H1 (cell line): ENCODE data around the gene MOB3B. TPM values are rescaled to one million over a fixed set of nuclear protein-coding genes. Genes with fewer than 3 reads are reported as not detected.

Experiments
- CTCF ChIA-PET: fragments of 300-600 bp; sonication (Branson Sonifier 250); formaldehyde crosslinking; loops from one replicate; lab custom pipeline; 2021; ENCODE audit not compliant: partially characterized antibody; lab: Charles Lee
- POLR2A ChIA-PET: fragments of 300-600 bp; sonication (Branson Sonifier 250); formaldehyde crosslinking; loops from one replicate; lab custom pipeline; 2021; ENCODE audit warnings: inconsistent platforms; ENCODE audit not compliant: partially characterized antibody; lab: Charles Lee
- DNase-seq, 2 experiments: peaks; one replicate each; pipeline versions ENCODE4 v3.0.0 to v3.0.0-alpha.2; 2010 to 2022; ENCODE audit warnings: low spot score in 2 of 2, low read depth in 1 of 2, mixed read lengths in 1 of 2
- FAIRE-seq: peaks from 2 replicates; lab custom pipeline; 2011; peaks lifted over from hg19 to GRCh38; lab: Jason Lieb, UNC
- H2AFZ ChIP-seq: 2 replicates; pipeline ENCODE4 v1.8.1; 2012; ENCODE audit warnings: low read length, inconsistent platforms
- H2AK5ac ChIP-seq: 2 replicates; pipeline ENCODE4 v1.6.1; 2013; ENCODE audit warnings: low read depth, low read length
- H2BK120ac ChIP-seq: replicated peaks from 2 replicates; pipeline ENCODE3; 2013; ENCODE audit warnings: low read depth, low read length, inconsistent platforms
- H2BK12ac ChIP-seq: 2 replicates; pipeline ENCODE4 v1.6.1; 2013; ENCODE audit warnings: low read depth, low read length
- H2BK15ac ChIP-seq: 2 replicates; pipeline ENCODE4 v1.6.1; 2013; ENCODE audit warnings: low read length
- H2BK20ac ChIP-seq: 2 replicates; pipeline ENCODE4 v1.6.1; 2013; ENCODE audit warnings: low read length
- H2BK5ac ChIP-seq: 2 replicates; pipeline ENCODE4 v1.6.1; 2013; ENCODE audit warnings: low read depth, low read length
- H3K14ac ChIP-seq: 2 replicates; pipeline ENCODE4 v1.6.1; 2013; ENCODE audit warnings: inconsistent platforms; ENCODE audit not compliant: insufficient read length
- H3K18ac ChIP-seq: 2 replicates; pipeline ENCODE4 v1.6.1; 2013; ENCODE audit warnings: low read length; ENCODE audit errors: extremely low read depth
- H3K23ac ChIP-seq: 2 replicates; pipeline ENCODE4 v1.6.1; 2013; ENCODE audit warnings: inconsistent platforms; ENCODE audit not compliant: insufficient read length
- H3K23me2 ChIP-seq: 2 replicates; pipeline ENCODE4 v1.6.1; 2013; ENCODE audit warnings: low read depth, low read length
- H3K27ac ChIP-seq: 2 replicates; pipeline ENCODE4 v1.6.1; 2011; ENCODE audit warnings: low read depth, low read length, inconsistent platforms
- H3K27me3 ChIP-seq, 4 experiments: replicated peaks in 1 of 4; 1 replicate in 1 of 4; 2 replicates in 3 of 4; pipeline versions ENCODE4 v1.6.1 to v1.8.1; 2011 to 2013; ENCODE audit warnings: low read length in 3 of 4, mild to moderate bottlenecking in 3 of 4, inconsistent platforms in 2 of 4, mixed read lengths in 2 of 4, moderate library complexity in 1 of 4; ENCODE audit not compliant: control insufficient read depth in 3 of 4, insufficient read depth in 3 of 4; ENCODE audit errors: extremely low read depth in 1 of 4
- H3K36me3 ChIP-seq, 4 experiments: 2 replicates each; pipeline versions ENCODE4 v1.6.1 to v1.8.1; 2011 to 2013; ENCODE audit warnings: mild to moderate bottlenecking in 4 of 4, low read length in 3 of 4, moderate library complexity in 2 of 4, control low read depth in 1 of 4, inconsistent platforms in 1 of 4; ENCODE audit not compliant: insufficient read depth in 4 of 4, control insufficient read depth in 2 of 4
- H3K4ac ChIP-seq: replicated peaks from 2 replicates; pipeline ENCODE3; 2013; ENCODE audit warnings: low read length, low read depth, mixed read lengths, inconsistent platforms; ENCODE audit not compliant: insufficient read length
- H3K4me1 ChIP-seq, 4 experiments: replicated peaks in 1 of 4; 1 replicate in 1 of 4; 2 replicates in 3 of 4; pipeline versions ENCODE4 v1.6.1 to v1.8.1; 2011 to 2013; ENCODE audit warnings: low read length in 3 of 4, inconsistent platforms in 2 of 4, mixed read lengths in 1 of 4; ENCODE audit not compliant: insufficient read depth in 4 of 4, control insufficient read depth in 3 of 4
- H3K4me2 ChIP-seq, 2 experiments: 2 replicates each; pipeline versions ENCODE4 v1.6.1 to v1.8.1; 2011 to 2013; ENCODE audit warnings: low read depth in 2 of 2, low read length in 2 of 2, control low read depth in 1 of 2, inconsistent platforms in 1 of 2, mild to moderate bottlenecking in 1 of 2; ENCODE audit not compliant: insufficient read depth in 1 of 2
- H3K4me3 ChIP-seq, 4 experiments: fragments of 200-600, 300-600 bp in 1 of 4; sonication (generic), shearing (Covaris generic), sonication (Bioruptor Twin) in 1 of 4; 2 replicates each; pipeline versions ENCODE4 v1.5.1 to v1.8.1; 2011 to 2016; ENCODE audit warnings: low read length in 4 of 4, low read depth in 3 of 4, control low read depth in 2 of 4, inconsistent platforms in 2 of 4, mild to moderate bottlenecking in 2 of 4, mixed read lengths in 1 of 4, moderate library complexity in 1 of 4; ENCODE audit not compliant: insufficient read depth in 2 of 4; ENCODE audit errors: extremely low read depth in 1 of 4
- H3K56ac ChIP-seq: replicated peaks from 2 replicates; pipeline ENCODE3; 2013; ENCODE audit warnings: low read depth, mild to moderate bottlenecking, mixed read lengths, low read length, inconsistent platforms; ENCODE audit not compliant: insufficient read length
- H3K79me1 ChIP-seq: 2 replicates; pipeline ENCODE4 v1.6.1; 2013; ENCODE audit warnings: low read depth, low read length, control low read depth
- H3K79me2 ChIP-seq, 2 experiments: 2 replicates each; pipeline versions ENCODE4 v1.6.1 to v1.8.1; 2012 to 2013; ENCODE audit warnings: low read length in 2 of 2, mild to moderate bottlenecking in 2 of 2, inconsistent platforms in 1 of 2; ENCODE audit not compliant: insufficient read depth in 2 of 2, control insufficient read depth in 1 of 2
- H3K9ac ChIP-seq, 4 experiments: replicated peaks in 1 of 4; 1 replicate in 1 of 4; 2 replicates in 3 of 4; pipeline versions ENCODE4 v1.6.1 to v1.8.1; 2011 to 2013; ENCODE audit warnings: low read depth in 3 of 4, low read length in 3 of 4, control low read depth in 2 of 4, mild to moderate bottlenecking in 2 of 4, moderate library complexity in 2 of 4, inconsistent platforms in 1 of 4; ENCODE audit errors: extremely low read depth in 1 of 4
- H3K9me3 ChIP-seq, 2 experiments: 2 replicates each; pipeline versions ENCODE4 v1.6.1 to v1.8.1; 2012 to 2013; ENCODE audit warnings: mild to moderate bottlenecking in 2 of 2, moderate library complexity in 2 of 2, control low read depth in 1 of 2, inconsistent platforms in 1 of 2, low read depth in 1 of 2, low read length in 1 of 2, mixed read lengths in 1 of 2; ENCODE audit not compliant: insufficient read depth in 2 of 2
- H4K20me1 ChIP-seq, 2 experiments: replicated peaks in 1 of 2; 2 replicates each; pipeline versions ENCODE3 to v1.8.1; 2011 to 2013; ENCODE audit warnings: inconsistent platforms in 2 of 2, low read length in 2 of 2, mild to moderate bottlenecking in 1 of 2; ENCODE audit not compliant: insufficient read depth in 2 of 2, control insufficient read depth in 1 of 2
- H4K5ac ChIP-seq: 2 replicates; pipeline ENCODE4 v1.6.1; 2013; ENCODE audit warnings: low read length, low read depth, mixed read lengths, inconsistent platforms; ENCODE audit not compliant: insufficient read length
- H4K8ac ChIP-seq: 2 replicates; pipeline ENCODE4 v1.8.0; 2013; ENCODE audit warnings: mild to moderate bottlenecking, moderate library complexity, low read length, inconsistent platforms; ENCODE audit not compliant: insufficient read depth; ENCODE audit errors: extremely low read depth
- H4K91ac ChIP-seq: replicated peaks from 2 replicates; pipeline ENCODE3; 2013; ENCODE audit warnings: low read length, mixed read lengths, inconsistent platforms; ENCODE audit not compliant: insufficient read length
- CBX5 ChIP-seq: fragments of 300-800, 300-1000 bp; sonication (generic); IDR thresholded peaks from 2 replicates; pipeline ENCODE4 v1.7.1; 2016; ENCODE audit warnings: antibody characterized with exemption, low read length, low read depth
- CHD1 ChIP-seq: IDR thresholded peaks from 2 replicates; pipeline ENCODE4 v1.6.1; 2012; ENCODE audit warnings: low read depth, low read length, improper control_type of control experiment
- E2F6 ChIP-seq: IDR thresholded peaks from 2 replicates; pipeline ENCODE4 v1.6.1; 2012; ENCODE audit warnings: inconsistent platforms
- FOSL1 ChIP-seq: IDR thresholded peaks from 2 replicates; pipeline ENCODE4 v1.6.1; 2011; ENCODE audit warnings: mild to moderate bottlenecking, low read depth, low read length, moderate library complexity; ENCODE audit not compliant: insufficient read depth
- KDM1A ChIP-seq: fragments of 200-600, 300-600 bp; sonication (generic); IDR thresholded peaks from 2 replicates; pipeline ENCODE4 v1.7.1; 2016; ENCODE audit warnings: mild to moderate bottlenecking, low read length, borderline replicate concordance
- KDM4A ChIP-seq: IDR thresholded peaks from one replicate; pipeline ENCODE4 v1.7.1; 2012; ENCODE audit warnings: low read depth, mild to moderate bottlenecking, moderate library complexity, low read length, inconsistent platforms; ENCODE audit not compliant: severe bottlenecking
- PHF8 ChIP-seq: fragments of 200-600 bp; sonication (generic); conservative IDR thresholded peaks from 2 replicates; pipeline ENCODE4 v1.7.1; 2012; ENCODE audit warnings: low read depth, mild to moderate bottlenecking, inconsistent platforms, low read length, moderate library complexity
- POLR2AphosphoS5 ChIP-seq: IDR thresholded peaks from 2 replicates; pipeline ENCODE4 v1.6.1; 2011; ENCODE audit warnings: low read depth, low read length
- POU5F1 ChIP-seq: IDR thresholded peaks from 2 replicates; pipeline ENCODE4 v1.6.1; 2011; ENCODE audit warnings: low read depth, mild to moderate bottlenecking, low read length, moderate library complexity
- RNF2 ChIP-seq: fragments of 200-900, 300-1000 bp; sonication (generic); IDR thresholded peaks from 2 replicates; pipeline ENCODE4 v1.7.1; 2016; ENCODE audit warnings: borderline replicate concordance, low read depth, mild to moderate bottlenecking, antibody characterized with exemption, low read length; ENCODE audit not compliant: poor library complexity, severe bottlenecking; ENCODE audit errors: missing control alignments
- WGBS, 2 experiments: shearing (Covaris generic) in 1 of 2; methylation state at CpG; one replicate each; pipeline versions ENCODE4 v1.1.6 to v1.1.7; 2013 to 2015; ENCODE audit warnings: low lambda C conversion rate in 2 of 2, mixed read lengths in 2 of 2, inconsistent platforms in 1 of 2, low coverage in 1 of 2, missing lambda C conversion rate in 1 of 2; ENCODE audit not compliant: insufficient replicate concordance in 2 of 2, insufficient coverage in 1 of 2, insufficient read length in 1 of 2; ENCODE audit errors: extremely low coverage in 1 of 2, missing lambda C conversion rate in 1 of 2; 5-methylcytosine and 5-hydroxymethylcytosine counted together
- polyA plus RNA-seq, 7 experiments: library from polyadenylated mRNA; depleted of rRNA in 3 of 7; stranded (reverse) in 5 of 7; unstranded in 2 of 7; fragments of >200 nt in 5 of 7; fragments of 200-250 nt in 2 of 7; gene quantifications; 1 replicate in 5 of 7; 2 replicates in 1 of 7; 4 replicates in 1 of 7; pipeline versions ENCODE4 v1.2.1 to v1.2.3, GENCODE V29; 2011 to 2013; ENCODE audit warnings: missing spikeins in 2 of 7, mixed read lengths in 2 of 7
- total RNA-seq: library from RNA; stranded (reverse); fragmentation: NEBNext Ultra II Directional; extraction: Animal tissue kit (Norgen Biotek cat#: 25700); gene quantifications from 2 replicates; pipeline ENCODE4 v1.2.1, GENCODE V29; 2021
- TF ChIP-seq, protein P1 (sequence below): IDR thresholded peaks from 2 replicates; pipeline ENCODE4 v1.6.1; 2012; ENCODE audit warnings: low read length, inconsistent platforms

The MOB3B gene
- total and polyA plus RNA-seq, 2 of the 8 experiments (the other 6 are each of a cell fraction or from before 2014, with no cell fraction given): 12.7 to 16.1 TPM

- Histone ChIP-seq H2BK5ac (no peak overlapping the region), H2AFZ (no peak overlapping the region), H4K8ac (no peak overlapping the region), H4K20me1 (no peaks in the 10 kb centered on the region), H3K36me3 (peaks cover 0 to 3% (median 0%) of the 10 kb centered on the region in 4 experiments; a peak in 2 of 8 replicates), H3K9ac (no peak overlapping the region), H3K4me2 (no peak overlapping the region), H3K79me1 (no peaks in the 10 kb centered on the region), H2BK20ac (no peak overlapping the region), H3K27me3 (no peaks in the 10 kb centered on the region), H3K18ac (no peak overlapping the region), H2BK15ac (no peak overlapping the region), H3K4ac (no peak overlapping the region), H2AK5ac (no peak overlapping the region), H4K91ac (no peak overlapping the region), H3K14ac (no peak overlapping the region), H4K5ac (no peak overlapping the region), H2BK12ac (no peak overlapping the region), H3K56ac (no peak overlapping the region), H2BK120ac (no peak overlapping the region), H3K4me3 (no peak overlapping the region), H3K9me3 (peaks cover 5 to 8% of the 10 kb centered on the region in 2 experiments), H3K23me2 (no peaks in the 10 kb centered on the region), H3K4me1 (peaks cover 0 to 3% (median 0%) of the 10 kb centered on the region in 4 experiments; a peak in 1 of 7 replicates), H3K23ac (no peak overlapping the region), H3K79me2 (peaks cover 0 to 5% of the 10 kb centered on the region in 2 experiments; a peak in 1 of 4 replicates), H3K27ac (no peak overlapping the region)
- FAIRE-seq (no peak), DNase-seq (no peak)
- ChIA-PET CTCF (interaction anchor here (0.8 to 6.9 kb wide), 2 partner anchors 10 to 146 kb away, joined by 3 to 28 read pairs; no protein-coding TSS in a partner anchor), POLR2A (no interaction called here)
- 91% methylated on average over 1 of the region's 1 CpG; no CpG with 5 or more reads in 1 of the 2 experiments for WGBS, 2 experiments
- no peak for TF ChIP-seq KDM1A
- TF ChIP-seq CHD1: no peak
- TF ChIP-seq POLR2AphosphoS5: no peak
- TF ChIP-seq E2F6: no peak
- TF ChIP-seq, protein P1, sequence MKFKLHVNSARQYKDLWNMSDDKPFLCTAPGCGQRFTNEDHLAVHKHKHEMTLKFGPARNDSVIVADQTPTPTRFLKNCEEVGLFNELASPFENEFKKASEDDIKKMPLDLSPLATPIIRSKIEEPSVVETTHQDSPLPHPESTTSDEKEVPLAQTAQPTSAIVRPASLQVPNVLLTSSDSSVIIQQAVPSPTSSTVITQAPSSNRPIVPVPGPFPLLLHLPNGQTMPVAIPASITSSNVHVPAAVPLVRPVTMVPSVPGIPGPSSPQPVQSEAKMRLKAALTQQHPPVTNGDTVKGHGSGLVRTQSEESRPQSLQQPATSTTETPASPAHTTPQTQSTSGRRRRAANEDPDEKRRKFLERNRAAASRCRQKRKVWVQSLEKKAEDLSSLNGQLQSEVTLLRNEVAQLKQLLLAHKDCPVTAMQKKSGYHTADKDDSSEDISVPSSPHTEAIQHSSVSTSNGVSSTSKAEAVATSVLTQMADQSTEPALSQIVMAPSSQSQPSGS: no peak
- TF ChIP-seq FOSL1: no peak
- TF ChIP-seq PHF8: no peak
- TF ChIP-seq CBX5: no peak
- TF ChIP-seq POU5F1: no peak
- TF ChIP-seq KDM4A: no peak
- no peak for TF ChIP-seq RNF2
Observed at GRCh38 chr9:27478322-27478721, 51.3 kb downstream of the MOB3B start.
